ENCODE results near the gene MTPN.

Gene MTPN

DNA sequence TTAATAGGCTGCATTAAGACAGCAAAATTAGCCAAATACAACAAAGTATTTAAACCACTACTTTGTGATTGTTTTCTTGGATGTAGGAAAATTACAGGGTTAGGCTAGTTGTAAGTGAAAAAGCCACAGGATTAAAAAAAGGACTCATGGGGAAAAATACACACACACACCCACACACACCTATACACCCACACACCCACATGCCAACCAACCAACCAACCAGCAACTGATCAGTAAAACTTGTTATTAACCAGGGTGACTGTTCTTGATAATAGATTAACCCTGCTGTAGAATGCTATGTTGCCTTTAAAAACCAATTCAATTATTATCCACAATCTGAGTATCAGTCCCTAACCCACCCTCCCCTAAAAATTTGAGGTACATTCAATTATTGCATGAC, 49.0 kb downstream of the MTPN start:
- CTCF ChIA-PET: no interaction called here
- DNase-seq (ENCODE audit: extremely low spot score): no peak
- no peak for TF ChIP-seq CTCF (IDR thresholded peaks at IDR 0.05; ENCODE audit: control extremely low read depth, extremely low read depth, low read depth, missing control alignments)
- POLR2A ChIA-PET: no interaction called here

GRCh38 chr7:135925210-135925609, 51.9 kb downstream of the MTPN start:
- ChIA-PET POLR2A (no interaction called here), CTCF (interaction anchor here (0.8 to 0.9 kb wide), 2 partner anchors 124 to 127 kb away, joined by 3 to 4 read pairs; no protein-coding TSS in a partner anchor)
- no peak for TF ChIP-seq CTCF (IDR thresholded peaks at IDR 0.05; ENCODE audit: control extremely low read depth, extremely low read depth, low read depth, missing control alignments)
- DNase-seq (ENCODE audit: extremely low spot score): no peak

DNA sequence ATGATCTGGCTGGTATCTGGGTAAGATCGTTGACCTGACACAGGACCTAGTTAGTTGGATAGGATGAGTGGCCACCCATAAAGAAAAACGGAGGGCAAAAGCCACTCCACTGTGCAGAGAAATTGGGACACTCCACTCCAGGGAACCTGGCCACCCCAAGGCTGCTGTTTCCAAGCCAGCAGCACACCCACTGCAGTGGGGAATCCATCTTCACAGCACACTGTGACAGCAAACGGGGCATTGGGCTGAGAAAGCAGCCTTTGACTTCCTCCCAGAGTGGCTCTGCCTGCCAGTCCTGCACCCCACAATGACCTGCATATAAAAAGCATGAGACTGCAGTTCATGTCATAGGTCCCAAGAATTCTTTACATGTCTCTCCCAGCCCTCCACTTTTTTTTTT, 52.9 kb downstream of the MTPN start:
- DNase-seq (ENCODE audit: extremely low spot score): no peak
- CTCF ChIA-PET: interaction anchor here (1.6 kb wide), 1 partner anchor 13 kb away, joined by 4 read pairs; no protein-coding TSS in a partner anchor
- TF ChIP-seq CTCF (IDR thresholded peaks at IDR 0.05; ENCODE audit: control extremely low read depth, extremely low read depth, low read depth, missing control alignments): no peak
- POLR2A ChIA-PET: no interaction called here

GRCh38 chr7:135922263-135922662, 54.9 kb downstream of the MTPN start:
- DNase-seq (ENCODE audit: extremely low spot score): no peak
- CTCF ChIA-PET: interaction anchor here (1.2 kb wide), 1 partner anchor 12 kb away, joined by 4 read pairs; no protein-coding TSS in a partner anchor

GRCh38 chr7:135920478-135920877, 56.7 kb downstream of the MTPN start:
- ChIA-PET CTCF (interaction anchor here (1.1 to 1.9 kb wide), 3 partner anchors 10 to 12 kb away, joined by 4 to 6 read pairs (median 4); no protein-coding TSS in a partner anchor), POLR2A (no interaction called here)
- TF ChIP-seq CTCF (IDR thresholded peaks at IDR 0.05; ENCODE audit: control extremely low read depth, extremely low read depth, low read depth, missing control alignments): no peak
- peak; percentile 24 for DNase-seq (ENCODE audit: extremely low spot score)

More at GRCh38 chr7:135922263-135922662, 54.9 kb downstream of the MTPN start:
- no peak for TF ChIP-seq CTCF (IDR thresholded peaks at IDR 0.05; ENCODE audit: control extremely low read depth, extremely low read depth, low read depth, missing control alignments)
- POLR2A ChIA-PET: no interaction called here

DNA sequence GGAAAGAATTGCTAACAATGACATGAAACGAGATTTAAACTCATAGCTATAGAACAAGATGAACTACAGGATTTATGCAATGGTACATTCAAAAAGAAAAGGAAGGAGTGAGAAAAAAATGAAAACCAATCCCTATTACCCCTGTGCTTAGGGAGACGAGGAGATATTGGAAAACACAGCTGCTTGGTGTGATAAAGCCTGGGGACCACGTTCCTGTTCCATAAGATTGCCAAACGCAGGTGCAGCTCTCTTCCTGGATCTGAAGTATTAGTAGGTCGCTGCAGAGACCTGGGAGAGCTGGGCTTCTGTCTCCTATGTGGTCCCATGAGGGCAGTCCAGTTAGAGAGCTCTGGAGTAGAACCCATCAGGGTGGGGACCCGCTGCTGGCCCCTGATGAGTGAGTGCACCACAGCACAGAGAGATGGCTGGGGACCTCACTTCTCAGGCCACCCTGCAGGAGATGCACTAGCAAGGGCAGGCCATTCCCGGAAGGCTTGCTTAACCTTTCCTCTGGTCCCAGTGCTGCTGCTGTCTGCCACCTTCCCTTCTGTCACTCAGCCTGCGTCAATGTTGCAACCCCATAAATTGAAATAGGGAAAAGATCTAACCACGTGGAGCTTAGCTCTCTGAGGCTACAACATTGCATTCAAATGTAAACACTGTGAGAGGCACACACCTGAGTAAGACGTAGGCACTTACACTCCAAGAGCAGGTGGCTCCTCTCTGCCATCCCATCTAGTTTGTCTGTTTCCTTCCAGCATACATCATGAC, 57.9 kb downstream of the MTPN start:
- no peak for DNase-seq (ENCODE audit: extremely low spot score)
- no peak for TF ChIP-seq CTCF (IDR thresholded peaks at IDR 0.05; ENCODE audit: control extremely low read depth, extremely low read depth, low read depth, missing control alignments)
- ChIA-PET POLR2A (no interaction called here), CTCF (interaction anchor here (1.9 kb wide), 1 partner anchor 11 kb away, joined by 6 read pairs; no protein-coding TSS in a partner anchor)
